Measurements from ENCODE around the gene AK3.
A peak's percentile ranks its signal among the peaks of the same experiment; 100 is the strongest.
"Not testable (repeated sequence)": the region's sequence is repeated elsewhere in the genome, so short reads cannot be mapped to it uniquely, and the experiment has no call there.

Gene AK3

DNA sequence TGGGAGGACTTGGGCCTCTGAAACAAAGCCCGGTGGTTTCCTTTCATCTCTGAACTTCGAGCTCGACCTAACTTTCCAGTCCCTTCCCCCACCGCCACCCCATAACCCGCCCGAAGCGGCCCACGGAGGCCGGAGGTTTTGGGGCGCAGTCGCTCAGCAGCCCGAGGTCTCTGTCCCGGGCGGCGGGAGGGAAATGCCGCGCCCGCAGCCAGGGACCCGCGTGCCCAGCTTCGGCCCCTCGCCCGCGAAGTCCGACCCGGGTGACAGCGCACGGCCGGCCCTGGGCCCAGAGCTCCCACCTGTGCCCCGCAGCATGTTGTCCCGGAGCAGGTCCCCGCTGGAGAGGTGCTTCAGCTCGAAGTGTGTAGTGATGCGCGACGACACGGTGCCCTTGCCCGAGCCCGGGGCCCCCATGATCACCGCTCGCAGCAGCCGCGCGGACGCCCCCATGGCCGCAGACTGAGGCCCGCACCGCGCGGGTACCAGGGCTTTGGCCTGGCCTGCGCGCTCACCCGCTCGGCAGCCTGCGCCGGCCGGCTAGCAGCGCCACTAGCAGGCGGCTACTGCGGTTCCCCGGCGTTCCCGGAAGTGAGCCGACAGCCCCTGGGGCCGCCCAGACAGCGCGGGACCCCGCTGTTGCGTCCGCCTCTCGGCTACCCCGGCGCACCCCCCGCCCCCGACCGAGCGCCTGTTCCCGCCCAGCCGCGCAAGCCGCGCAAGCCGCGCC, at the start of gene AK3:
Gene AK3 (minus strand): TSS at position 565 of the 727 bp plus-strand sequence. CDS start 115 bp downstream, at position 450.
- Histone ChIP-seq H3K9me3 (ENCODE audit: control insufficient read depth, insufficient read depth, low read length) (no peaks in the 10 kb centered on the region), H3K27me3 (ENCODE audit: control insufficient read depth, insufficient read depth, low read length) (no peaks in the 10 kb centered on the region), H3K4me3 (ENCODE audit: low read length) (peak within 1 kb of the TSS; percentile 81), H3K4me1 (ENCODE audit: control insufficient read depth, insufficient read depth, low read length) (no peaks in the 10 kb centered on the region; the same call in 1 of the 2 replicates), H3K27ac (ENCODE audit: low read length) (no peak within 1 kb of the TSS), H3K36me3 (ENCODE audit: control insufficient read depth, insufficient read depth, low read length) (no peaks in the 10 kb centered on the region)
- DNase-seq (ENCODE audit: low read depth, low spot score), result no peak
- no CpG with 5 or more reads among the region's 84 CpGs for WGBS (ENCODE audit: insufficient coverage, insufficient read length)

DNA sequence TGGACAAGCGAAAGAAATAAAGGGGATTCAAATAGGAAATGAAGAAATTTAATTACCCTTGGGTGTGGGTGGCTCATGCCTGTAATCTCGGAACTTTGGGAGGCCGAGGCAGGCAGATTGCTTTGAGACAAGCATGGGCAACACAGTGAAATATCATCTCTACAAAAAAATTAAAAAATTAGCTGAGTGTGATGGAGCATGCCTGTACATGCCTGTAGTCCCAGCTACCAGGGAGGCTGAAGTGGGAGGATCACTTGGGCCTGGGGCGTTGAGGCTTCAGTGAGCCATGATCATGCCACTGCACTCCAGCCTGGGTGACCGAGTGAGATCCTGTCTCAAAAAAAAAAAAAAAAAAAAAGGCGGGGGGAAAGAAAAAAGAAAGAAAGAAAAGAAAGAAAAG, 47.7 kb upstream of the AK3 start:
- DNase-seq (ENCODE audit: low read depth, low spot score), result no peak
- WGBS (ENCODE audit: insufficient coverage, insufficient read length), result no CpG with 5 or more reads among the region's 6 CpGs
- H3K27me3 ChIP-seq (ENCODE audit: control insufficient read depth, insufficient read depth, low read length), result no peaks in the 10 kb centered on the region

DNA sequence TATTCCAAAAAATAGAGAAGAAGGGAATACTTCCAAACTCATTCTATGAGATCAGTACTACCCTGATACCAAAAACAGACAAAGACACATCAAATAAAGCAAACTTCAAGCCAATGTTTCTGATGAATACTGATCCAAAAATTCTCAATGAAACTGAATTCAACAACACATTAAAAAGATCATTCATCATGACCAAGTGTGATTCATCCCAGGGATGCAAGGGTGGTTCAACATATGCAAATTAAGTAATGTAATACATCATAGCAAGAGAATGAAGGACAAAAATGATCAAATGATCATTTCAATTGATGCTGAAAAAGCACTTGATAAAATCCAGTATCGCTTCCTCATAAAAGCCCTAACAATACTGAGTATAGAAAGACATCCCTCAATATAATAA, 46.9 kb upstream of the AK3 start:
- no CpG with 5 or more reads among the region's 1 CpG for WGBS (ENCODE audit: insufficient coverage, insufficient read length)

More for the DNA sequence above, 47.7 kb upstream of the AK3 start:
- H3K4me1 ChIP-seq (ENCODE audit: control insufficient read depth, insufficient read depth, low read length), result no peaks in the 10 kb centered on the region
- no peaks in the 10 kb centered on the region for H3K9me3 ChIP-seq (ENCODE audit: control insufficient read depth, insufficient read depth, low read length)
- H3K27ac ChIP-seq (ENCODE audit: low read length), result no peak overlapping the region
- H3K4me3 ChIP-seq (ENCODE audit: low read length), result no peak overlapping the region
- H3K36me3 ChIP-seq (ENCODE audit: control insufficient read depth, insufficient read depth, low read length), result no peaks in the 10 kb centered on the region

DNA sequence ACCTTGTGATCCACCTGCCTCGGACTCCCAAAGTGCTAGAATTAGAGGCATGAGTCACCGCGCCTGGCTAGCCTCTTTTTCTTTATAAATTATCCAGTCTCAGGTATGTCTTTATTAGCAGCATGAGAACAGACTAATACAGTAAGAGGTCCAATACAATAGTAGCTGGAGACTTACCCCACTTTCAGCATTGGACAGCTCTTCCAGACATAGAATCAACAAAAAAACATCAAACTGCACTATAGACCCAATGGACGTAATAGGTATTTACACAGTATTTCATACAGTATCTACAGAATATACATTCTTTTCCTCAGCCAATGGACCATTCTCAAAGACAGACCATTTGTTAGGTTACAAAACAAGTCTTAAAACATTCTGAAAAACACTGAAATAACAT, 45.6 kb upstream of the AK3 start:
- no peak overlapping the region for H3K27ac ChIP-seq (ENCODE audit: low read length)
- H3K36me3 ChIP-seq (ENCODE audit: control insufficient read depth, insufficient read depth, low read length), result no peaks in the 10 kb centered on the region
- no peaks in the 10 kb centered on the region for H3K4me1 ChIP-seq (ENCODE audit: control insufficient read depth, insufficient read depth, low read length)
- no peaks in the 10 kb centered on the region for H3K9me3 ChIP-seq (ENCODE audit: control insufficient read depth, insufficient read depth, low read length)
- no CpG with 5 or more reads among the region's 4 CpGs for WGBS (ENCODE audit: insufficient coverage, insufficient read length)
- DNase-seq (ENCODE audit: low read depth, low spot score), result no peak
- H3K27me3 ChIP-seq (ENCODE audit: control insufficient read depth, insufficient read depth, low read length), result no peaks in the 10 kb centered on the region
- H3K4me3 ChIP-seq (ENCODE audit: low read length), result no peak overlapping the region

More for the DNA sequence above, 46.9 kb upstream of the AK3 start:
- Histone ChIP-seq H3K27me3 (ENCODE audit: control insufficient read depth, insufficient read depth, low read length) (no peaks in the 10 kb centered on the region), H3K4me3 (ENCODE audit: low read length) (no peak overlapping the region), H3K9me3 (ENCODE audit: control insufficient read depth, insufficient read depth, low read length) (no peaks in the 10 kb centered on the region), H3K27ac (ENCODE audit: low read length) (no peak overlapping the region), H3K4me1 (ENCODE audit: control insufficient read depth, insufficient read depth, low read length) (no peaks in the 10 kb centered on the region), H3K36me3 (ENCODE audit: control insufficient read depth, insufficient read depth, low read length) (no peaks in the 10 kb centered on the region)
- DNase-seq (ENCODE audit: low read depth, low spot score), result no peak

DNA sequence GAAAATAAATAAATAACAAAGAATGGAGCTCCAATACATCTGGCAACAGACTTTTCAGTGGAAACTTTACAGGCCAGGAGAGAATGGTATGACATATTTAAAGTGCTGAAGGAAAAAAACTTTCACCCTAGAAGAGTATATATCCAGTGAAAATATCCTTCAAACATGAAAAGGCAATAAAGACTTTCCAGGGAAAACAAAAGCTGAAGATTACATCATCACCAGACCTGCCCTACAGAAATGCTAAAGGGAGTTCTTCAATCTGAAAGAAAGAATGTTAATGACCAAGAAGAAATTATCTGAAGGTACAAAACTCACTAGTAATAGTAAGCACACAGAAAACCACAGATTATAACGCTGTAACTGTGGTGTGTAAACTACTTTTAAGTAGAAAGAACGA, 43.4 kb upstream of the AK3 start:
- H3K4me3 ChIP-seq (ENCODE audit: low read length), result no peak overlapping the region
- no peaks in the 10 kb centered on the region for H3K4me1 ChIP-seq (ENCODE audit: control insufficient read depth, insufficient read depth, low read length)
- no peak overlapping the region for H3K27ac ChIP-seq (ENCODE audit: low read length)
- no peaks in the 10 kb centered on the region for H3K36me3 ChIP-seq (ENCODE audit: control insufficient read depth, insufficient read depth, low read length)
- DNase-seq (ENCODE audit: low read depth, low spot score), result no peak
- WGBS (ENCODE audit: insufficient coverage, insufficient read length), result no CpG with 5 or more reads among the region's 2 CpGs
- no peaks in the 10 kb centered on the region for H3K27me3 ChIP-seq (ENCODE audit: control insufficient read depth, insufficient read depth, low read length)
- H3K9me3 ChIP-seq (ENCODE audit: control insufficient read depth, insufficient read depth, low read length), result no peaks in the 10 kb centered on the region

DNA sequence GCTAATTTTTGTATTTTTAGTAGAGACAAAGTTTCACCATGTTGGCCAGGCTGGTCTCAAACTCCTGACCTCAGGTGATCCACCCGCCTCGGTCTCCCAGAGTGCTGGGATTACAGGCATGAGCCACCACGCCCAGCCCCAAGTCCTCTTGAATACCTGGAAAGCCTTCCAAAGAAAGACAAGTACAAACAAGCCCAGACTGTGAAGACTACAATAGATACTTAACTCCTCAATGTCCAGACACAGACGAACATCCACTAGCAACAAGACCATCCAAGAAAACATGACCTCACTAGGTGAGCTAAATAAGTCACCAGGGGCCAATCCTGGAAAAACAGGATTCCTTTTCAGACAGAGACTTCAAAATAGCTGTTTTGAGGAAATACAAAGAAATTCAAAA, 42.2 kb upstream of the AK3 start:
- not testable (repeated sequence) for H3K36me3 ChIP-seq (ENCODE audit: control insufficient read depth, insufficient read depth, low read length); H3K27ac ChIP-seq (ENCODE audit: low read length); DNase-seq (ENCODE audit: low read depth, low spot score); H3K9me3 ChIP-seq (ENCODE audit: control insufficient read depth, insufficient read depth, low read length); H3K27me3 ChIP-seq (ENCODE audit: control insufficient read depth, insufficient read depth, low read length); H3K4me3 ChIP-seq (ENCODE audit: low read length); H3K4me1 ChIP-seq (ENCODE audit: control insufficient read depth, insufficient read depth, low read length)
- WGBS (ENCODE audit: insufficient coverage, insufficient read length), result no CpG with 5 or more reads among the region's 4 CpGs

DNA sequence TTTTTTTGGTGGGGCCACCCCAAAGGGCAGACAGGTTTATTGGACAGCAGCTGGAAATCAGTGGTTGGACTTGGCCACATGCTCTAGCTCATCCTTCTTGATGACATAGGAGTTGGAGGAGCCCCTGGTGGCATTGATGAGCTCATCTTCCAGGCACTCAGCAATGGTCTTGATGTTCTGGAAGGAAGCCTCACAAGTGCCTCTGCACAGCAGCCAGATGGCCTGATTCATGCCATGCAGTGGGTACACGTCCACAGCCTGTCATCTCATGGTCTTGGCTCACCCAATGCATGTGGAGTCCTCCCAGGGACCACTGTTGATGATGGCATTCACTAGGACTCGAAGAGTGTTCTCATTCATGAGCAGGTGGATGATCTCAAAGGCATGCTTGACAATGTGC, 40.4 kb upstream of the AK3 start:
- no peaks in the 10 kb centered on the region for H3K9me3 ChIP-seq (ENCODE audit: control insufficient read depth, insufficient read depth, low read length)
- WGBS (ENCODE audit: insufficient coverage, insufficient read length), result no CpG with 5 or more reads among the region's 2 CpGs
- H3K36me3 ChIP-seq (ENCODE audit: control insufficient read depth, insufficient read depth, low read length), result no peaks in the 10 kb centered on the region

DNA sequence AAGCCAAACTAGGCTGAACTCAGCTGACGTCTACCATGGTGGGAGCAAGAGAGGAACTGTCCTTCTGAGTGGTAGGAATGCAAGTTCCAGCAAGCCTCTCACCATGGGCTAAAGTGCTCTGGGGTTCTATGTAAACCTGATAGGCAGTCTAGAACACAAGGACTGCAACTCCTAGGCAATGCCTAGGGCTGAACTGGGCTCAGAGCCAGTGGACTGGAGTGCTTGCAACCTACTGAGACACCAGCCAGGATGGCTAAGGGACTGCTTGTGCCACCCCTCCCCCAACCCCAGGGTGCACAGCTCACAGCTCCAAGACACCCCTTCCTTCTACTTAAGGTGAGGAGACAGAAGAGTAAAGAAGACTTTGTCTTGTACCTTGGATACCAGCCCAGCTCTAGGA, 39.6 kb upstream of the AK3 start:
- WGBS (ENCODE audit: insufficient coverage, insufficient read length), result no CpG with 5 or more reads among the region's 1 CpG
- Histone ChIP-seq H3K27me3 (ENCODE audit: control insufficient read depth, insufficient read depth, low read length) (no peaks in the 10 kb centered on the region), H3K4me3 (ENCODE audit: low read length) (no peak overlapping the region), H3K9me3 (ENCODE audit: control insufficient read depth, insufficient read depth, low read length) (no peaks in the 10 kb centered on the region), H3K36me3 (ENCODE audit: control insufficient read depth, insufficient read depth, low read length) (no peaks in the 10 kb centered on the region), H3K27ac (ENCODE audit: low read length) (no peak overlapping the region), H3K4me1 (ENCODE audit: control insufficient read depth, insufficient read depth, low read length) (no peaks in the 10 kb centered on the region)
- no peak for DNase-seq (ENCODE audit: low read depth, low spot score)

More for the DNA sequence above, 40.4 kb upstream of the AK3 start:
- Histone ChIP-seq H3K27ac (ENCODE audit: low read length) (no peak overlapping the region), H3K27me3 (ENCODE audit: control insufficient read depth, insufficient read depth, low read length) (no peaks in the 10 kb centered on the region), H3K4me1 (ENCODE audit: control insufficient read depth, insufficient read depth, low read length) (no peaks in the 10 kb centered on the region), H3K4me3 (ENCODE audit: low read length) (no peak overlapping the region)
- no peak for DNase-seq (ENCODE audit: low read depth, low spot score)

DNA sequence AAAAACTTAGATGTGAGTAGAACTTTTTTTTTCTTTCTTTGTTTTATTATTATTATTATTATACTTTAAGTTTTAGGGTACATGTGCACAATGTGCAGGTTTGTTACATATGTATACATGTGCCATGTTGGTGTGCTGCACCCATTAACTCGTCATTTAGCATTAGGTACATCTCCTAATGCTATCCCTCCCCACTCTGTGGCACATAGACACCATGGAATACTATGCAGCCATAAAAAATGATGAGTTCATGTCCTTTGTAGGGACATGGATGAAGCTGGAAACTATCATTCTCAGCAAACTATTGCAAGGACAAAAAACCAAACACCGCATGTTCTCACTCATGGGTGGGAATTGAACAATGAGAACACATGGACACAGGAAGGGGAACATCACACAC, 34.0 kb upstream of the AK3 start:
- H3K4me1 ChIP-seq (ENCODE audit: control insufficient read depth, insufficient read depth, low read length); H3K27me3 ChIP-seq (ENCODE audit: control insufficient read depth, insufficient read depth, low read length); H3K9me3 ChIP-seq (ENCODE audit: control insufficient read depth, insufficient read depth, low read length); H3K4me3 ChIP-seq (ENCODE audit: low read length); H3K27ac ChIP-seq (ENCODE audit: low read length); H3K36me3 ChIP-seq (ENCODE audit: control insufficient read depth, insufficient read depth, low read length); DNase-seq (ENCODE audit: low read depth, low spot score): not testable (repeated sequence)
- no CpG with 5 or more reads among the region's 2 CpGs for WGBS (ENCODE audit: insufficient coverage, insufficient read length)

DNA sequence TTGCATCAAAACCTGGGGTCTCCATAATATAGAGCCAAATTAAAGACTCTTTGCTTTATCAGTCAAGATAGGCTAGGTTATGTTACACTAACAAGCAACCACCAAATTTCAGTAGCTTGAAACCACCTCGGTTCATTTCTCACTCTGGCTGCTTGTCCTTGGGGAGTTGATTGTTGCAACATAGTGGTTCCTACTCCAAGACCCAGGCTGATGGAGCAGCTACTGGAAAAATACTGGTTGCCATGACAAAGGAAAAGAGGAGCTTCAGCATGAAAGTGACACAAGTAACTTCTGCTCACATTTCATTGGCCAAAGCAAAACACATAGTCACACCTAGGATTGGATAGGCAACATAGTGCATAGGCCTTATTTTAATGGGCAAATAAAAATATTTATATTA, 33.2 kb upstream of the AK3 start:
- no peak overlapping the region for H3K4me3 ChIP-seq (ENCODE audit: low read length)
- WGBS (ENCODE audit: insufficient coverage, insufficient read length), result no CpG with 5 or more reads among the region's 1 CpG
- H3K27me3 ChIP-seq (ENCODE audit: control insufficient read depth, insufficient read depth, low read length), result no peaks in the 10 kb centered on the region
- H3K36me3 ChIP-seq (ENCODE audit: control insufficient read depth, insufficient read depth, low read length), result no peaks in the 10 kb centered on the region
- H3K27ac ChIP-seq (ENCODE audit: low read length), result no peak overlapping the region
- no peaks in the 10 kb centered on the region for H3K9me3 ChIP-seq (ENCODE audit: control insufficient read depth, insufficient read depth, low read length)
- DNase-seq (ENCODE audit: low read depth, low spot score), result no peak
- no peaks in the 10 kb centered on the region for H3K4me1 ChIP-seq (ENCODE audit: control insufficient read depth, insufficient read depth, low read length)

DNA sequence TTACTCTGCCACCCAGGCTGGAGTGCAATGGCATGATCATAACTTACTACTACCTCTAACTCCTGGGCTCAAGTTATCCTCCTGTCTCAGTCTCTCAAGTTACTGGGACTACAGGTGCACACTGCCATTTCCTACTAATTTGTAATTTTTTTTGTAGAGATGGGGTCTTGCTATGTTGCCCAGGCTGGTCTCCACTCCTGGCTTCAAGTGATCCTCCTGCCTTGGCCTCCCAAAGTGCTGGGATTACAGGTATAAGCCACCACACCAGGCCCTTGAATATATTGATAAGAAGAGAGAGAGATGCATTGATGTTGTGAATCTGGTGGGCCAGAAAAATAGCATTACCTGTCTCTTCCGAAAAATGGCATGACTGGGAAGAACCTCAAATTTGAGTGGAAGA, 30.8 kb upstream of the AK3 start:
- Histone ChIP-seq H3K9me3 (ENCODE audit: control insufficient read depth, insufficient read depth, low read length) (no peaks in the 10 kb centered on the region), H3K27me3 (ENCODE audit: control insufficient read depth, insufficient read depth, low read length) (no peaks in the 10 kb centered on the region), H3K36me3 (ENCODE audit: control insufficient read depth, insufficient read depth, low read length) (no peaks in the 10 kb centered on the region), H3K4me3 (ENCODE audit: low read length) (no peak overlapping the region), H3K27ac (ENCODE audit: low read length) (no peak overlapping the region), H3K4me1 (ENCODE audit: control insufficient read depth, insufficient read depth, low read length) (no peaks in the 10 kb centered on the region)
- DNase-seq (ENCODE audit: low read depth, low spot score), result no peak
- WGBS (ENCODE audit: insufficient coverage, insufficient read length), result no CpG with 5 or more reads among the region's 1 CpG

Data from iPS DF 6.9 (cell line).